ENCODE data around the gene NAA15.
"Not testable (repeated sequence)": the region's sequence is repeated elsewhere in the genome, so short reads cannot be mapped to it uniquely, and the experiment has no call there.

NAA15 gene

GRCh38 chr4:139301113-139301820, at the start of gene NAA15:
Gene NAA15, plus strand, starts transcription at chr4:139301505. Its CDS starts 273 bp downstream, at chr4:139301778.
- Mint-ChIP-seq H3K36me3 (peaks cover 18 to 21% of the 10 kb centered on the region in 2 donors), H3K9me3 (no peaks in the 10 kb centered on the region), H3K27me3 (no peaks in the 10 kb centered on the region), H3K27ac (peak within 1 kb of the TSS; percentile 99), H3K4me1 (peaks cover 11 to 23% of the 10 kb centered on the region in 2 donors), H3K4me3 (peak within 1 kb of the TSS; percentile 98)
- DNase-seq, result peak; percentile 97
- peak; percentile 90 to 93 for ATAC-seq (replicated peaks)

- no peaks in the 10 kb centered on the region for H3K36me3 Mint-ChIP-seq
- H3K27ac Mint-ChIP-seq, result no peak overlapping the region
- ATAC-seq (replicated peaks) (peak; percentile 58 to 66), DNase-seq (no peak)
- no peaks in the 10 kb centered on the region for H3K27me3 Mint-ChIP-seq
- no peaks in the 10 kb centered on the region for H3K9me3 Mint-ChIP-seq
- no peak overlapping the region for H3K4me3 Mint-ChIP-seq
- H3K4me1 Mint-ChIP-seq, result peaks cover 6 to 7% of the 10 kb centered on the region in 2 donors
Observed at GRCh38 chr4:139253046-139253445, 48.3 kb upstream of the NAA15 start.

- no peaks in the 10 kb centered on the region for H3K9me3 Mint-ChIP-seq
- H3K4me1 Mint-ChIP-seq, result peaks cover 6 to 7% of the 10 kb centered on the region in 2 donors
- no peak overlapping the region for H3K4me3 Mint-ChIP-seq
- DNase-seq (no peak), ATAC-seq (replicated peaks) (no peak)
- H3K27ac Mint-ChIP-seq, result no peak overlapping the region
- H3K36me3 Mint-ChIP-seq, result no peaks in the 10 kb centered on the region
- H3K27me3 Mint-ChIP-seq, result no peaks in the 10 kb centered on the region
Observed at GRCh38 chr4:139253713-139254112, 47.6 kb upstream of the NAA15 start.

- H3K27ac Mint-ChIP-seq; H3K4me1 Mint-ChIP-seq; H3K27me3 Mint-ChIP-seq; H3K9me3 Mint-ChIP-seq; DNase-seq; H3K4me3 Mint-ChIP-seq; ATAC-seq (replicated peaks); H3K36me3 Mint-ChIP-seq: not testable (repeated sequence)
Observed at GRCh38 chr4:139255581-139255980, 45.7 kb upstream of the NAA15 start.

GRCh38 chr4:139256349-139256748, 45.0 kb upstream of the NAA15 start:
- DNase-seq, result no peak
- Mint-ChIP-seq H3K27ac (no peak overlapping the region), H3K36me3 (no peaks in the 10 kb centered on the region), H3K9me3 (no peaks in the 10 kb centered on the region), H3K4me3 (no peak overlapping the region), H3K4me1 (peaks cover 6 to 7% of the 10 kb centered on the region in 2 donors), H3K27me3 (peaks cover 0 to 3% of the 10 kb centered on the region in 2 donors)
- no peak for ATAC-seq (replicated peaks)

GRCh38 chr4:139265654-139266053, 35.7 kb upstream of the NAA15 start:
- no peaks in the 10 kb centered on the region for H3K9me3 Mint-ChIP-seq
- H3K27ac Mint-ChIP-seq, result no peak overlapping the region
- H3K27me3 Mint-ChIP-seq, result no peaks in the 10 kb centered on the region
- H3K36me3 Mint-ChIP-seq, result no peaks in the 10 kb centered on the region
- no peak overlapping the region for H3K4me3 Mint-ChIP-seq
- DNase-seq (no peak), ATAC-seq (replicated peaks) (no peak)
- peaks cover 15 to 16% of the 10 kb centered on the region in 2 donors for H3K4me1 Mint-ChIP-seq

- ATAC-seq (replicated peaks) (no peak), DNase-seq (no peak)
- peak overlapping the region in 1 of 2 donors; percentile 79 for H3K4me3 Mint-ChIP-seq
- no peaks in the 10 kb centered on the region for H3K9me3 Mint-ChIP-seq
- H3K36me3 Mint-ChIP-seq, result no peaks in the 10 kb centered on the region
- peaks cover 15 to 16% of the 10 kb centered on the region in 2 donors for H3K4me1 Mint-ChIP-seq
- no peak overlapping the region for H3K27ac Mint-ChIP-seq
- H3K27me3 Mint-ChIP-seq, result no peaks in the 10 kb centered on the region
Observed at GRCh38 chr4:139266208-139266582, 35.1 kb upstream of the NAA15 start.

- DNase-seq, result peak; percentile 90
- no peaks in the 10 kb centered on the region for H3K9me3 Mint-ChIP-seq
Observed at GRCh38 chr4:139266583-139267257, 34.6 kb upstream of the NAA15 start.

GRCh38 chr4:139267301-139267700, 34.0 kb upstream of the NAA15 start:
- no peak overlapping the region for H3K27ac Mint-ChIP-seq

More at GRCh38 chr4:139266583-139267257, 34.6 kb upstream of the NAA15 start:
- Mint-ChIP-seq H3K4me1 (peaks cover 15 to 16% of the 10 kb centered on the region in 2 donors), H3K27ac (peak overlapping the region; percentile 80), H3K4me3 (peak overlapping the region; percentile 73 to 79), H3K27me3 (no peaks in the 10 kb centered on the region), H3K36me3 (no peaks in the 10 kb centered on the region)
- ATAC-seq (replicated peaks), result peak; percentile 96 to 97

GRCh38 chr4:139273835-139274234, 27.5 kb upstream of the NAA15 start:
- Mint-ChIP-seq H3K27ac (no peak overlapping the region), H3K4me3 (no peak overlapping the region), H3K27me3 (peaks cover 9% of the 10 kb centered on the region in 2 donors), H3K36me3 (no peaks in the 10 kb centered on the region), H3K9me3 (no peaks in the 10 kb centered on the region), H3K4me1 (peaks cover 2 to 5% of the 10 kb centered on the region in 2 donors)
- no peak for DNase-seq
- no peak for ATAC-seq (replicated peaks)

More at GRCh38 chr4:139267301-139267700, 34.0 kb upstream of the NAA15 start:
- Mint-ChIP-seq H3K36me3 (no peaks in the 10 kb centered on the region), H3K4me1 (peaks cover 15 to 16% of the 10 kb centered on the region in 2 donors), H3K27me3 (no peaks in the 10 kb centered on the region), H3K4me3 (no peak overlapping the region), H3K9me3 (no peaks in the 10 kb centered on the region)
- ATAC-seq (replicated peaks) (no peak), DNase-seq (no peak)

GRCh38 chr4:139274790-139275189, 26.5 kb upstream of the NAA15 start:
- no peaks in the 10 kb centered on the region for H3K9me3 Mint-ChIP-seq
- ATAC-seq (replicated peaks) (no peak), DNase-seq (no peak)
- H3K36me3 Mint-ChIP-seq, result no peaks in the 10 kb centered on the region
- peaks cover 9 to 14% of the 10 kb centered on the region in 2 donors for H3K4me1 Mint-ChIP-seq
- H3K27me3 Mint-ChIP-seq, result peaks cover 18% of the 10 kb centered on the region in 2 donors
- H3K4me3 Mint-ChIP-seq, result no peak overlapping the region
- no peak overlapping the region for H3K27ac Mint-ChIP-seq

GRCh38 chr4:139275281-139275735, 26.0 kb upstream of the NAA15 start:
- ATAC-seq (replicated peaks) (no peak), DNase-seq (no peak)
- peaks cover 14 to 20% of the 10 kb centered on the region in 2 donors for H3K4me1 Mint-ChIP-seq
- H3K4me3 Mint-ChIP-seq, result no peak overlapping the region
- H3K9me3 Mint-ChIP-seq, result no peaks in the 10 kb centered on the region
- H3K36me3 Mint-ChIP-seq, result peaks cover 0 to 1% of the 10 kb centered on the region in 2 donors
- H3K27me3 Mint-ChIP-seq, result peaks cover 23% of the 10 kb centered on the region in 2 donors
- no peak overlapping the region for H3K27ac Mint-ChIP-seq

GRCh38 chr4:139278485-139278884, 22.8 kb upstream of the NAA15 start:
- Mint-ChIP-seq H3K4me3 (peak overlapping the region; percentile 84 to 93), H3K36me3 (peaks cover 0 to 1% of the 10 kb centered on the region in 2 donors), H3K27ac (no peak overlapping the region), H3K4me1 (peaks cover 14 to 21% of the 10 kb centered on the region in 2 donors), H3K9me3 (no peaks in the 10 kb centered on the region), H3K27me3 (peaks cover 27 to 30% of the 10 kb centered on the region in 2 donors)
- ATAC-seq (replicated peaks) (no peak), DNase-seq (no peak)

GRCh38 chr4:139278912-139279759, 22.2 kb upstream of the NAA15 start:
- H3K27ac Mint-ChIP-seq, result no peak overlapping the region
- H3K27me3 Mint-ChIP-seq, result peaks cover 27 to 30% of the 10 kb centered on the region in 2 donors
- H3K9me3 Mint-ChIP-seq, result peaks cover 0 to 2% of the 10 kb centered on the region in 2 donors
- peaks cover 0 to 1% of the 10 kb centered on the region in 2 donors for H3K36me3 Mint-ChIP-seq
- ATAC-seq (replicated peaks) (peak; percentile 56), DNase-seq (no peak)
- H3K4me1 Mint-ChIP-seq, result peaks cover 14 to 21% of the 10 kb centered on the region in 2 donors
- peak overlapping the region; percentile 84 to 93 for H3K4me3 Mint-ChIP-seq
